ENCODE measurements around the gene RBFOX1. TPM values are rescaled to one million over a fixed set of nuclear protein-coding genes. Genes with fewer than 3 reads are reported as not detected.

RBFOX1 gene
- polyA plus RNA-seq, 1 donor from 2014 or later: 56.8 TPM

Small RNA genes within 50 kb of the gene (small RNA-seq; reads per million reads assigned to genes)
- gene RF00537 (0 reads per million in 3 experiments), gene RF00561 (0 to 0.08 (median 0.03) reads per million in 3 experiments)
